ENCODE data around the gene LPIN2.

Gene LPIN2

DNA sequence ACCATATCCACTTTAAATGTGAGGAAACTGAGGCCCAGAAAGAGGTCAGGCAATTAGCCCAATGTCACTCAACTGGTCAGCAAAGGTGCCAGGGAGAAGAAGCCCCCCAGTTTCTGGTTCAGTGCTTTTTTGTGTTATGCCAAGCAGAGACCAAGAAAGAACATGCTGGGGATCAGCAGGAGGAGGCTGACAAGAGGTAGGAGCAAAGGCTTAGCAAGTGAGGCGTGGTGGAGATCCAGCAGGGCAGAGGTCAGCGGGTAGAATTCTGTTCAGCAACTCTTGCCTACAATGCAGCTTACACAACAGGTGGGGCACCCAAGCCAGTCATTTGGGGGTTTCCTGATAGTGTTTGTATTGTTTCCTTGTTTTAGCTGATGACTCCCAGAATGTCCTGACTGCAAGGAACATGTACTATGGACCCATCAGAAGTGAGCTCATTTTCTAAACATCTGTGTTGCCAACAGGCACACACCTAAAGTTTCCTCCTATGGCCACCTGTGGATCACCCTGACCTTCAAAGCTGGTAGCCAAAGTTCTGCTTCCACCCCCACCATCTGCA, 28.2 kb downstream of the LPIN2 start:
- no peak for DNase-seq (ENCODE audit: low read depth in 2 of 3, low spot score in 2 of 3)

DNA sequence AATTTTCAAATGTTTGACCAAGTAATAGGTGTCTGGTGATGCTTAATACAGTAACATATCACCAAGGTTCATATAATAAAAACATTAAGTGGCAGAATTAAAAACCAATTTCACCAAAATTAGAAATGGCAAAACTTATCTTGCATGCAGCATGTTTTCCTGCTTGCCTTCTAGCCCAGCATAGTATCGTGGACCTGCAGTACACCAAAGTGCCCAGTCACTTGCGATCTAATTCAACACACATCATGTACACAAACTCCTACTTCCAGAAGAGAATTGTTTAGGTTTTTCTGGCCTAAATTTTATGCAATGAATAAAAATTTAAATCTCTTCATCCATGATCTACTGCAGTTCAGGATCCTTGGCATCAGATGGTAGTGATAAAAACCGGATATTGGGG, 28.9 kb downstream of the LPIN2 start:
- DNase-seq (ENCODE audit: low read depth in 2 of 3, low spot score in 2 of 3): no peak

DNA sequence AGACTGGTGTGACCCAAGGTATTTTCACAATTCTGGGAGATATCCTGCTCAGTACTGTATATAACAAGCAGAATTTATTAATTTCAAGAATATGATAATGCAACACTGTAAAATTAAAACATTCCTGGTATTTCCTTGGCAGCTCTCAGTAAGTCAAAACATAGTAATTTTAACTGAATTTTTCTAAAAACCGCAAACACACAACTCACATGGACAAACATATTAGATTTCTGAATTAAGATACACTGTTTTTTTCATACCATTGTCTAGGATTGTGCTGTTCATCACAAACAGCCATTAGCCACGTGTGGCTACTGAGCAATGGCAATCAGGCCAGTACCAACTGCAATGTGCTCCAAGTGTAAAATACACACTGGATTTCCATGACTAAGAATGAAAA, 29.6 kb downstream of the LPIN2 start:
- DNase-seq (ENCODE audit: low read depth in 2 of 3, low spot score in 2 of 3): no peak

DNA sequence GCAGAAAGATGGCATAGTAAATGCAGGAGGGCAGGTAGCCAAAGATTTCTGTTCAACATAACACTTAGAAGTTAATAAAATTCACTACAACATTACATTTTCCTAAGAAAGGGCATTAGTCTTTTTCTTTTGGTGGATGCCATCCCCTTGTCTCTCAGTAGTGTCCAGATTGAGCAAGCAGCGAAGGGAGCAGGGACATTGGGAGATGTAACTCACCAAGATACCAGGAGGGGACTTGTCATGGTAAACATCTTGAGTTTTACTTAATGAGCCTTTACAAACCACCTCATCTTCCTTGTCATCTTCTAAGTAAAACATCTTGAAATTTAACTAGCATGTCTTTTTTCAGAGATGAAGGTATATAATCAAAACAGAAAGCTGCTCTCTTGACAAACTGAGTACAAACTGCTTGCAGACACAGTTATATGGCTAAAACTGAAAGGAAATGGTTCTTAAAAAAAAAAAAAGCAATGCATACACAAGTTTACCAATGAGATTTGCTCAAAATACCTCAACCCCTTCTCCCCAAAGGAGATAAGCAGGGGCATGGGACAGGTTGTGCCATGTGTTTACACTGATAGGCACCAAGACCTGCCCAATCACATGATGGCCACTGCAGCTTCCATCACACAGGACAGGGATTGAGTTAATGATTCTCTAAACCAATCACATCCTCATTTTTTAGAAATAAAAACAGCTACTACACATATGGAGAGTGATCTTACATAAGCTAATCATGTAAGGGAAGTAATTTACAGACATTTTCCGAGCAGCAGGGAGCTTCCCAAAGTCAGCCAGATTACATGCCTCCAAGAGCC, 30.3 kb downstream of the LPIN2 start:
- DNase-seq (ENCODE audit: low read depth in 2 of 3, low spot score in 2 of 3): no peak

DNA sequence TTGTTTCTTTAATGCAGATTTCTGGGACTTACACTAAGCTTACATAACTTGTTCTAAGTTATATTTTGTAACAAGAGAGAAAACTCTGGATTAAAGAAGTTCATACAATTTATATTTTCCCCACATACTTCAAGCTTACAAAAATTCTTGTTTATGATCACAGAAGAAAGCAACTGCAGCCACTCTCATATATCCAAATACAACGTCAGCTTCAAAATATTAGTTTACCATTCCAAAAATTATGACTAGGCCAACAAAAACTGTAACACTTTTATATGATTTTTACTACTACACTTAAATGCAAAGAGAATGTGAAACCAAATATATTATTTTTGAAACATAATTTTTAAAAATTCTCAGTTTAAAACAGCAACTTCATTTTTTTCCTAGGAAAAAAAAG, 30.9 kb downstream of the LPIN2 start:
- DNase-seq (ENCODE audit: low read depth in 2 of 3, low spot score in 2 of 3): no peak

DNA sequence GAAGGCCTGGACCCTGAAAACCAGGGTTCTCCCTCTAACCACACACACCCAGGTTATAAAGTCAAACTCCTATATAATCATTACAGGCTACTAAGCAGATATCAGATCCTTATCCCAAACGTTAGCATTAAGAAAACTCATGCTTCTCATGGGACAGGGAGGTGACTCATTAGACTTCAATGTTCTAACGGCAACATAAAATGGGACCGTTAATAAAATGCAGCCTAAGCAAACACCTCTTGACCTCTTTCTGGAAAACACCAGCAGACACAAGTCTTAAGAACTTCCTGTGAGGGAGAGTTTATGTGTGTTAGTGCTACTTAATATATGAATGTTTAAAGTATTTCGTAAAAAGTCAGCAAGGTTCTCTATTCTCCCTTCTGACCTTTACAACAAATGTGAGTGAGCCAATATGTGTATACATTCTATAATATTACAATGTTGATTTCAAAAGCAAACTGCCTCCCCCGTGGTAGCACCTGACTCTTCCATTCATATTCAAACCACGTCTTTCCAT, 31.7 kb downstream of the LPIN2 start:
- no peak for DNase-seq (ENCODE audit: low read depth in 2 of 3, low spot score in 2 of 3)

DNA sequence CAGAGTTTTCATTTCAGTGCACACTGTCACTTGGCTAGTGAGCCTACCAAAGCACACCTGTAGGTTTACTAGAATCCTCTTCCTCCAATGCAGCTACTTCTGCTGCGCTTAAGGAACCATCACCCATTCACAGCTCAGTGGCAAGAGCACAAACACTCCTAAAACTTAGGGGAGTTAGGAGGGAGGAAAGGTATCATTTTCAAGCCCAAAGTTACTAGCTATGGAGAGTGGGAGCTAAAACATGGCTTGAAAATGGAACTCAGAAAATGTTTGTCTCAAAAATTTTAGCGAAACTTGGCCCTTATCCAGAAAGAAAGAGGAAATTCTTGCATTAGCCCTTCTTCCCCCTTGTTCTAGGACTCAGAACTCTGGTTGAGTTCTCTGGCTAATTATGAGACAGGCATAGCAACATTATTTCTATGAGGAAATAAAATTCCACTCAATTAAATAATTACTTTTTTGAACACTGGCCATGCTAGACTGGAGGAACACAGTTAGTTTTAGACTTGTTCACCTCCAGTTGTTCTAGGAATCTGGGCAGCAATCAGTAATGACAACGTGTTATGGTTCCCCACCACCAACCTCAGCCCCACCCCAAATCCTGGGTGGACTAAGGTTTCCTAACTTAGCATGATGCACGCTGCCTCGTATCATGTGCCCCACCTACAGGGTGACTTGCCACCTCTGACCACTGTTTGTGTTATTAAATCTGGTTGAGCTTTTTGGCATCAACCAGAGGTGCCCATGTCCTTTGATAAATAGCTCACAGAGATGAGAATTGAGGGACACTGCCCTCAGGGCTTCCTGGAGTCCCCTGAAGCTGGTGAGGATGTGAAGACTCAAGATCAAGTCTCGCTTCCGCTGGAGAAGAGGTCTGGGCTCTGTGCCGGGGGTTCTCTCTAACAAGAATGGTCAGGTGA, 32.8 kb downstream of the LPIN2 start:
- no peak for DNase-seq (ENCODE audit: low read depth in 2 of 3, low spot score in 2 of 3)

DNA sequence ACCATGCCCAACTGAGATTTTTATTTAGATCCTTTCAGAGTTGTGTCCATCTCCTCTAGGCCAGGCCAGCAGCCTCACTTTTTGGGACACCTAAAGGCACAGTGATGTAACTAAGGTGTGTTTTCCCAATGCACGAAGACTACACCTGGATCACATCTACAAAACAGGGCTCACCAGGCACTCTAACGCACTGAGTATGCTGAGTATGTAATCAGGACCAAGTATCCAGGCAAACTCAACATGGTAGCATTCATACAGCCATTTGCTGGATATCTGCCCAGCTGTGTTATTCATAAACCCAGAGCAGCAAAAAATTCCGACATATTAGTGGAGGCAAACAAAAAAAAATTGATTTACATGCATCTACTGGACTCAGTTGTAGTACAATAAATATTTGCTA, 33.8 kb downstream of the LPIN2 start:
- DNase-seq (ENCODE audit: low read depth in 2 of 3, low spot score in 2 of 3): no peak

DNA sequence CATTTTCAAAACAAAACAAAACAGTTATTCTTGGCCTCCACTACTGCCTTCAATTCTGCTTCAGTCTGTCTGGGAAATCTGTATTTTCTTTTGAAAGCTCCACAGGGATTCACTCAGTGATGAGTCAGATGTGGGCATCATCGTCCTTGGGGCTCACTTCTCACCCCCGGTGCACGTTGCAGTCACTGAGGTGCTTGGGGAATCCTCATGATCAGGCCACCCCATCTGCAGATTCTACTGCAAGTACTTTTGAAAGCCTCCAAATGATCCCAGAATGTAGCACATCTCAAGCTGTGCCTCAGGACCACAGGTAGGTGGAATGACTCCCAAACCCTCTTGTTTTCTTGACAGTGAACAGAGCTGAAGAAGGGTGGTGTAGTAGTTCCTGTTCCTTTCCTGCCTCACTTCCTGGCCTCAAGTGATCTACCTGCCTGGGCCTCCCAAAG, 34.3 kb downstream of the LPIN2 start:
- DNase-seq (ENCODE audit: low read depth in 2 of 3, low spot score in 2 of 3): no peak

DNA sequence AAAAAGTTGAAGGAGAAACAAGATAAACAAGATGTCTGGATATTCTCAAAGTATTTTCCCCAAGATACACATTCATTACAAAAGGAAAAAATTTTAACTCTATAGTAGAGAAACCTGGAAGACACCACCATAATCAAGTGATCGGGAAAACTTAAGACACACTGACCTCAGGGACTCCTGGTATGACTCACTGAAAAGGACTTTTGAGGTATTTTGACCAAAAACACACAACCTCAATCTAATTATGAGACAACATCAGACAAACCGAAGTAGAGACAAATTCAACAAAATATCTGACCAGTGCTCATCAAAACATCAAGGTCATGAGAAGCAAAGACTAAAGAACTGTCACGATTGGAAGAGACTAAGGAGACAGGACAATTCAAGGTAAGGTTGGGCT, 34.7 kb downstream of the LPIN2 start:
- no peak for DNase-seq (ENCODE audit: low read depth in 2 of 3, low spot score in 2 of 3)

DNA sequence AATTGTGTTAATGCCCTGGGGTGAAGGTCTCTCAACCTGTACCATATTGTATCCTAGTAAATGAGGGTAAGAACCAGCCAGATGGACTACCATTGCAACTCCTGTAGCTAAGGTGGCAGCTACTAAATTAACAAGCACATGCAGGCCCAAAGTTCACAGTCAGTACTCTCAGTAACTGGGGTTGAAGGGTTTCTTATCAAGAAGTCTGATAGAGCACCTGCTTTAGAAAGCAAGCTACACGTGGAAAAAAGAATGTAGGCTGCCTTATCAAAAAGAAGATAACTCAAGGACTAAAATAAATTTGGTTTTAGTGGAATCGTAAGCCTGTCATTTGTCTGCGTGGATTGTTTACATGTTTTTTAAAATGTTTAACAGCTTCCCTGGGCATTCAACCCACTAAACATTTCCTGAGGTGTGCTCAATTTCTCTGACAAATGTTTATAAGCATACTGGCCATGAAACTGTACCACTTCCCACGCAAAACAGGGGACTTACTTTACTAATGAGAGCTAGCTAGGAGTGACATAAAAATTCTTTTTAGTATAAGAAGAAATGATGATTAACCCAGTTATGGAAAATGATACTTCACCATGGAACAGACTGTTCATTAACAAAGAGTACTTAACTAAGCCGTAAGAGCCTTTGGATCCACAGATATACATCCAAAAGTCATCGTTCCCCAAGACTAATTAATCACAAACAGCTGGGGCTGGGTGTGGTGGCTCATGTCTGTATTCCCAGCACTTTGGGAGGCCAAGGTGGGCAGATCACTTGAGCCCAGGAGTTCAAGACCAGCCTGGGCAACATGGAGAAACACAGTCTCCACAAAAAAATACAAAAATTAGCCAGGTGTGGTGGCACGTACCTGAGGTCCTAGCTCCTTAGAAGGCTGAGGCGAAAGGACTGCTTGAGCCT, 36.5 kb downstream of the LPIN2 start:
- no peak for DNase-seq (ENCODE audit: low read depth in 2 of 3, low spot score in 2 of 3)

DNA sequence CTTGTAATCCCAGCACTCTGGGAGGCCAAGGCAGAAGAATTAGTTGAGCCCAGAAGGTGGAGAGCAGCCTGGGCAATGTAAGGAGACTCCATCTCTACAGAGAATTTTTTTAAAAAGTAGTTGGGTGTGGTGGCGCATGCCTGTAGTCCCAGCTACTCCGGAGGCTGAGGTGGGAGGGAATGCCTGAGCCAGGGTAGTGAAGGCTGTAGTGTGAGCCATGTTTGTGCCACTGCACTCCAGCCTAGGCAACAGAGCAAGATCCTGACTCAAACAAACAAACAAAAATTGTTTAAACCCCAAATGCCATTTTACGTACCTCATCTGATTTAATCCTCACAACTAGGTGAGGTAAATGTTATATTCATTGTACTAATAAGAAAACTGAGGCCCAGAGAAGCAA, 38.2 kb downstream of the LPIN2 start:
- DNase-seq (ENCODE audit: low read depth in 2 of 3, low spot score in 2 of 3): no peak

DNA sequence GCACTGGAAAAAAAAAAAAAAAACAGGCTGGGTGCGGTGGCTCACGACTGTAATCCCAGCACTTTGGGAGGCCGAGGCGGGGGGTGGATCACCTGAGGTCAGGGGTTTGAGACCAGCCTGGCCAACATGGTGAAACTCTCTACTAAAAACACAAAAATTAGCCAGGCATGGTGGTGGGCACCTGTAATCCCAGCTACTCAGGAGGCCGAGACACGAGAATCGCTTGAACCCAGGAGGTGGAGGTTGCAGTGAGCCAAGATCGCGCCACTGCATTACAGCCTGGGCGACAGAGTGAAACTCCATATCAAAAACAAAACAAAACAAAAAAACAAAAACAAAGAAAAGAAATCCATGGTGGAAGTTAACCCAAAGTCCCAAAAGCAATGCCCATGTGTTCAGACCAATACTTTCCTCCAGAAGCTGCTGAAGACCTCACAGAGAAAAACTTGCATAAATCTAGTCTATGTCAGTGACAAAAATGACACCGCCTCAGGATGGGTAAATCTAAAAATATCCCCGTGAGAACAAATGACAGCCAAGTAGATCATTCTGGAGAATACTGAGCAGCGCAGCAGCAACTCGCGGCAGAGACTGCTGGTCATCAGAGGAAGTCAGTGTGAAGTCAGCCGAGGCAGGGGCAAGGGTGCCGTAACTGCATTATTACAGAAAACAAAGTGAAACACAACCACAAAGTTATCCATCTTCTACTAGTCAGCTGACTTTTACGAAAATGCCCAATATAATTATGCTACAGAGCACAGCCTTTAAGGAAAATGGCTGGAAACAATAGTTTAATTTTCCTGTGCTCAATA, 41.0 kb downstream of the LPIN2 start:
- no peak for DNase-seq (ENCODE audit: low read depth in 2 of 3, low spot score in 2 of 3)

DNA sequence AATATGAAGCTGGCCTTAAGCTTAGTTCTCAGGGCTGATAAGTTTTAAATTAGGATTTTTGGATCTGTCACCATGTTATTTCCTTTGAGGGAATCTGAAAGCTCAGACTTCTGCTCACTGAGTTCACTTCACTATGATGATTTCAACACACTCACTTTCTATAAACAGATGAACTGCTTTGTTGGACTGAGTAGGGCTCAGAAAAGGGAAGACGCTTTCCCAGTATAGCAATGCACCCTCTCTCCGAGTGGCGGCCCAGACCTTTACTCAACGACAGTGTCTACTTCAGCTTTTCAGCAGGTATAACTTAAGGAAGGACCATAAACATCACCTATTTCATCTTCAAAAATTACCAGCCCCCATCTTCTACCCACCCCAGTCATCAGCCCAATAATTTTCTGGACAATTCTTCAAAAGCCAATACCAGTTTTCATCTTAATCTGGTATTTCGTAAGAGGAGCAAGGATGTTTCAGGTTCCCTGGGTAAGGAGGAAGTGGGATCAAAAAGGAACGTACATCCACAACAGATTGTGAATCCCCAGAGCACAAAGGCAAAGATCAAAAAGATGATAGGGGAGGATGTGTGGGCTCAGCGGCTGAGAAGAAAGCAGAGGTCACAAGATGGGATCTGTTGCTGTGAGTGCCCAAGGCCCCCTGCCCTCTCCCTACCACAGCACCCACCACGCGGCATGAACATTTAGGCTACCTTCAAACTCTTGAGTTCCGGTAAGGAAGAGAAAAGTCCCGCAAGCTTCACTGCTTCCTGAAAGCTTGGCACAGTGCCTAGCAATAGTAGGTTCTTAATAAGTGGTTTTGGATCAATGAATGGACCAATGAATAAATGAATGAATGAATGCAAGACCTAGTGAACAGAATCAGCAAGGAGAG, 41.9 kb downstream of the LPIN2 start:
- DNase-seq (ENCODE audit: low read depth in 2 of 3, low spot score in 2 of 3): no peak

DNA sequence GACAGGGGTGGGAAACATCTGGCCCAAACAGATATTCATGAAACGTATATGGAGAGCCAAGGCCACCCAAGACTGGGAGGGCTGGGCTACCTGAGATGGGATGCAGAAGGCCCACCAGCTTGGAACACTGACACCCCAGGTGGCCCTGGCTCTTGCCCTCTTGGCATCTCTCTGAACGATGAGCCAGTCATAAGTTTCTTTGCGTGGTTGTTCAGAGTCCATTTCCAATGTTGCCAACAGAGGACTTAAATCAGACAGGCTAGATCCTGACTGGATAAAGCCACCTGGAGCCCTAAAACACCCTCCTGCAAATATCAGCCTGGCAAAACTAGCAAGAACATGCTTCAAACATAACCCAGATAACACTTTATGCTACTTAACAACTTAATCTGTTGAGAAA, 42.6 kb downstream of the LPIN2 start:
- DNase-seq (ENCODE audit: low read depth in 2 of 3, low spot score in 2 of 3): no peak

DNA sequence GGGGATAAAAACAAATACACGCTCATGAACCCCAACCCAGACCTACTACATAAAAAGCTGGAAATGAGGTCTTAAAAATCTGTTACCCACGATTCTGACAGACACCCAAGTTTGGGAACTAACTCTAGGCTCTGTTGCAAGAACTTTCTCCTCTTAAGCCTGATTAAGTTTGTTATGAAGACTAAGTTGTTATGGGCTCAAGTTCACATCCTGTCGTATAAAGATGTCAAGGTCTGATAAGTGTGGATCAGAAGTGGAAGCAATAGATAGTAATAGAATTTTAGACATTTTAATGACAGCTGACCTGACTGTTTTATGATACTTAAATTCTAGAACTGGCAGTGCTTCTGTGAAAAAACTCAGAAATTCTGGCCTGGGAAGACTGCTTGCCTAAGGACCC, 43.2 kb downstream of the LPIN2 start:
- no peak for DNase-seq (ENCODE audit: low read depth in 2 of 3, low spot score in 2 of 3)

DNA sequence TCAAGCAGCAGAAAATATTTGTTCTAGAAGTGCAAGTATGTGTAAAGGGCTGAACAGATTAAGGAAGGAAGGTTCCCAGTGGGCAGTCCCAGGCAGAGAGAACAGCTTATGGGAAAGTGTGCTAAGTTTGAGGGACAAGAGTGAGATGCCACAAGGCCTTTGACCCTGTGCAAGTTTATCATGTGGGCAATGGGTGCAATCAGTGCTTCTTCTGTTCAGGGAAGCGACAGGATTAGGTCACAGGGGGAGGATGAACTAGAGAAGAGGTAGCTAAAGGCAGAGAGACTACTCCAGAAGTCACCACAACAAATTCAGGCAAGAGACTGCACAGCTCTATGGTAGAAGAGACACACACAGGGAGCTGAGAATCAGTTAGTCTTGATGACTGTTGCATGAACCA, 44.3 kb downstream of the LPIN2 start:
- no peak for DNase-seq (ENCODE audit: low read depth in 2 of 3, low spot score in 2 of 3)

DNA sequence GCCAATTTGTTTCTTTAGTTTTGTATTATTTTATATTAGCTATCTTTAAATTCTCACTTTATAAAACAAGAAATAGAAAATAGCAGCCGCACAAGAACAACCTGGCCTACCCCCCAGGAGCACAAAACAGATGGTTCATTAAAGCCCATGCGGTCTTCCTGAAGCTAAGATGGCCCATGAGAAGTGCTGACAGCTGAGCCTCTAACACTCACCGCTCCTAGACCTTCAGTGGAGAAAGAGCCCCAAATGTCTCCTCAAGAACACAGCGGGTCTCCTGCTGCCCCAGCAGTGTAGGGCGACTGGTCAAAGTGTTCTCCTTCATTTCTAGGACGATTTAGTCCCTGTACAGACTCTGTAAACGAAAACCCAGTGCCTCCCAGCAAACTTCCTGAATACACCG, 45.1 kb downstream of the LPIN2 start:
- DNase-seq (ENCODE audit: low read depth in 2 of 3, low spot score in 2 of 3): no peak

DNA sequence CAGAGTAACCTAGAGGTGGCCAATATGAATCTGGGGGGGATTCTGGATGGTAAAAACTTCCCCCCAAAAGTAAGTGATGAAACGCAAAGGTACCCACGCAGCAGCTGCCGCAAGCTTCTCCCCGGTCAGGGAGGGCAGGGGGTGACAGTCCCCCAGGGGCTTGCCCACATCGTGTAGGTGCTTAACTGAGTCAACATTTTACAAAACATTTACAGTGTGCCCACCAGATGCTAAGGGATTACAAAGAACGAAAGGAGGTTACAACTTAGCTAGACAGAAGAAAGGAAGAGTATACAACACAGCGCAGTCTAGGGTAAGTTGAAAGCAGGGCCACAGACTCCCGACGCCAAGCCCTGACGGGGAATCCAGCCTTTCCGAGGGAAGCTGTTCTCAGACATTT, 45.6 kb downstream of the LPIN2 start:
- no peak for DNase-seq (ENCODE audit: low read depth in 2 of 3, low spot score in 2 of 3)

Data from activated CD8-positive, alpha-beta memory T cell treated with anti-CD3 and anti-CD28 coated beads for 48 hours (primary cell).